ENCODE data around the gene MYOF. TPM values are rescaled to one million over a fixed set of nuclear protein-coding genes. Genes with fewer than 3 reads are reported as not detected.
A peak's percentile ranks its signal among the peaks of the same experiment; 100 is the strongest.

The MYOF gene
- polyA plus RNA-seq, 3 donors = 9.7 to 29.1 (median 14.5) TPM

DNA sequence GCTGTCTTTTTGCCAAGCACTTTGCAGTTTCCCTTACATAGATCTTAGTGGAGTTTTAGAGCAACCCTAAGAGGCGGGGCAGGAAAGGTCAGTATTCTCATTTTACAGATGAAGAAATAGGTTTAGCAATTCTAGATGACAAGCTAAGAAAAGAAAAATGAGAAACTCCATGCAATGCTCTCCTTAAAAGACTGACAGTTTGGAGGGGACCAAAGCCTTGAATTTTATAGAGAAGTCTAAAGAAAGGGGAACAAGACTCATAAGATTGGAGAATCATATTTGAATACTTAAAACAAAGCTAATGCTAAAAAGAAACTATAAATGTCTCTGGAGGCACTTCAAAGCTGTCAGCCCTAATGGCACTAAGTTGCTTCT lies 33.9 kb upstream of the MYOF start:
- intact Hi-C loops (cut with micrococcal nuclease) = loop anchor here in 1 of 2 donors (10.0 kb wide), 1 partner anchor 831 kb away; the partner anchor contains the start of gene HHEX
- H4K20me1 ChIP-seq (ENCODE audit: insufficient read depth, low read length) = peaks cover 3% of the 10 kb centered on the region
- H3K4me3 ChIP-seq (replicated peaks in 1 of 3; ENCODE audit: low read depth in 2 of 3, low read length in 3 of 3) = peak overlapping the region in 2 of 3 experiments; percentile 13 to 62
- H3K79me2 ChIP-seq (ENCODE audit: insufficient read depth, low read length) = peaks cover 7% of the 10 kb centered on the region
- Mint-ChIP-seq H3K4me3 (peak overlapping the region; percentile 55 to 76), H3K27me3 (ENCODE audit: low read depth in 3 of 3) (no peaks in the 10 kb centered on the region), H3K4me1 (peaks cover 38% of the 10 kb centered on the region), H3K27ac (peak overlapping the region; percentile 82 to 98 (median 91)), H3K36me3 (peaks cover 15 to 25% of the 10 kb centered on the region in 2 donors), H3K9me3 (peaks cover 0 to 6% (median 2%) of the 10 kb centered on the region in 7 donors)
- no peaks in the 10 kb centered on the region for H3K27me3 ChIP-seq (ENCODE audit: control insufficient read depth in 2 of 2, insufficient read depth in 2 of 2, low read length in 2 of 2)
- TF ChIP-seq, protein P1, sequence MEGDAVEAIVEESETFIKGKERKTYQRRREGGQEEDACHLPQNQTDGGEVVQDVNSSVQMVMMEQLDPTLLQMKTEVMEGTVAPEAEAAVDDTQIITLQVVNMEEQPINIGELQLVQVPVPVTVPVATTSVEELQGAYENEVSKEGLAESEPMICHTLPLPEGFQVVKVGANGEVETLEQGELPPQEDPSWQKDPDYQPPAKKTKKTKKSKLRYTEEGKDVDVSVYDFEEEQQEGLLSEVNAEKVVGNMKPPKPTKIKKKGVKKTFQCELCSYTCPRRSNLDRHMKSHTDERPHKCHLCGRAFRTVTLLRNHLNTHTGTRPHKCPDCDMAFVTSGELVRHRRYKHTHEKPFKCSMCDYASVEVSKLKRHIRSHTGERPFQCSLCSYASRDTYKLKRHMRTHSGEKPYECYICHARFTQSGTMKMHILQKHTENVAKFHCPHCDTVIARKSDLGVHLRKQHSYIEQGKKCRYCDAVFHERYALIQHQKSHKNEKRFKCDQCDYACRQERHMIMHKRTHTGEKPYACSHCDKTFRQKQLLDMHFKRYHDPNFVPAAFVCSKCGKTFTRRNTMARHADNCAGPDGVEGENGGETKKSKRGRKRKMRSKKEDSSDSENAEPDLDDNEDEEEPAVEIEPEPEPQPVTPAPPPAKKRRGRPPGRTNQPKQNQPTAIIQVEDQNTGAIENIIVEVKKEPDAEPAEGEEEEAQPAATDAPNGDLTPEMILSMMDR (IDR thresholded peaks at IDR 0.05) = no peak
- peaks cover 0 to 1% of the 10 kb centered on the region in 2 donors for H3K9me3 ChIP-seq (replicated peaks in 1 of 2; ENCODE audit: control insufficient read depth in 1 of 2, insufficient read depth in 1 of 2, low read length in 2 of 2)
- H3K36me3 ChIP-seq (replicated peaks in 1 of 2; ENCODE audit: control insufficient read depth in 1 of 2, insufficient read depth in 2 of 2, low read length in 2 of 2) = peaks cover 15 to 21% of the 10 kb centered on the region in 2 donors
- H3K27ac ChIP-seq (ENCODE audit: low read depth in 1 of 2, low read length in 2 of 2) = peak overlapping the region; percentile 21 to 87
- WGBS (ENCODE audit: insufficient coverage) = no CpG with 5 or more reads among the region's 1 CpG
- H3K4me2 ChIP-seq (replicated peaks; ENCODE audit: extremely low read depth, low read length, poor library complexity, severe bottlenecking) = peak overlapping the region; percentile 72
- peak; percentile 33 to 64 (median 36) for DNase-seq
- H3K4me1 ChIP-seq (ENCODE audit: control insufficient read depth in 1 of 2, insufficient read depth in 2 of 2, low read length in 2 of 2) = peaks cover 43 to 54% of the 10 kb centered on the region in 2 donors
- H3K9ac ChIP-seq (ENCODE audit: insufficient read depth, low read length, poor library complexity, severe bottlenecking) = peak overlapping the region; percentile 29
- peak overlapping the region; percentile 20 for H2AFZ ChIP-seq (ENCODE audit: insufficient read depth, low read depth, low read length, poor library complexity, severe bottlenecking)

DNA sequence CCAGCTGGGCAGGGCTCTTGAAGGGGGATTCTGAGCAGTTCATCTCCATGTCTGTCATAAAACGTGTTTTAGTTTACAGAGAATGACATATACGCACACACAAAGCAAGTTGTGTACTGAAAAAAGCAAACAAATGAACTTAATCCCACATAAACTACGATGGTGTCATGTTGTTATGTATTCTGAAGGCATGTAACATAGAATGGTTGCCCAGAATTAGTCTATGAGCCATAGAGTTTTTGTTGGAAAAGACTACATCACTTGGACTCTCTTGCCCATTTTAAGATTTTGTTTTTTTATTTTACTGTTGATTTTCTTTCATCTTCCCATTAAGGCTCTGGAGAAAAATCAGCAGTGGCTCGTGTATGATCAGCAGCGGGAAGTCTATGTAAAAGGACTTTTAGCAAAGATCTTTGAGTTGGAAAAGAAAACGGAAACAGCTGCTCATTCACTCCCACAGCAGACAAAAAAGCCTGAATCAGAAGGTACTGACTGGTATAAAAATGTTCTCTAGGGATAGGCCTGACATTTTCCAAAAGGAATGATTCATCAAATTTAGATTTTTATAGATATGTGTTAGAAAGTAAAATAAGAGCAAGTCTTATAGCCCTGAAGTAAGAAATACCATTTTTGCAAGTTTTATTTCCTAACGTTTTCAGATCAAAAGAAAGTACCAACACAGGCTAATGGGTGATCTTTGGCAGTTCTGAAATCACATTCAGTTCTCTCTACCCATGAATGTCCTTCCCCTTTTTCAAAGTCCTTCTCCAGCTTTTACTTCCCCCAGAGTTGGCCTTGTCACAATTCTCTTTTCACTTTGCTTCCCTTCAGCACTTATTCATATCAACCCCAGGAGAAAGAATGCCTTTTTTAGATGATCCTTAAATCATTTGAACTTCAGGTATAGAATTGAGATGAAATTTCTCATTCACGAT lies 33.2 kb upstream of the MYOF start:
- Mint-ChIP-seq H3K27ac (peak overlapping the region; percentile 82 to 98 (median 91)), H3K4me3 (peak overlapping the region in 1 of 2 donors; percentile 76), H3K4me1 (peaks cover 38% of the 10 kb centered on the region), H3K9me3 (peaks cover 0 to 4% (median 0%) of the 10 kb centered on the region in 7 donors), H3K36me3 (peaks cover 12 to 24% of the 10 kb centered on the region in 2 donors), H3K27me3 (ENCODE audit: low read depth in 3 of 3) (no peaks in the 10 kb centered on the region)
- peak overlapping the region; percentile 68 to 87 for H3K27ac ChIP-seq (ENCODE audit: low read depth in 1 of 2, low read length in 2 of 2)
- H3K4me1 ChIP-seq (ENCODE audit: control insufficient read depth in 1 of 2, insufficient read depth in 2 of 2, low read length in 2 of 2) = peaks cover 43 to 54% of the 10 kb centered on the region in 2 donors
- peak overlapping the region; percentile 75 for H2AFZ ChIP-seq (ENCODE audit: insufficient read depth, low read depth, low read length, poor library complexity, severe bottlenecking)
- TF ChIP-seq, protein P1 (IDR thresholded peaks at IDR 0.05) = no peak
- peaks cover 9 to 22% of the 10 kb centered on the region in 2 donors for H3K36me3 ChIP-seq (replicated peaks in 1 of 2; ENCODE audit: control insufficient read depth in 1 of 2, insufficient read depth in 2 of 2, low read length in 2 of 2)
- DNase-seq = peak; percentile 56 to 75 (median 63)
- WGBS (ENCODE audit: insufficient coverage) = no CpG with 5 or more reads among the region's 8 CpGs
- intact Hi-C loops (cut with micrococcal nuclease) = loop anchor here in 1 of 2 donors (10.0 kb wide), 1 partner anchor 831 kb away; the partner anchor contains the start of gene HHEX
- peak overlapping the region in 2 of 3 experiments; percentile 9 to 62 for H3K4me3 ChIP-seq (replicated peaks in 1 of 3; ENCODE audit: low read depth in 2 of 3, low read length in 3 of 3)
- H3K4me2 ChIP-seq (replicated peaks; ENCODE audit: extremely low read depth, low read length, poor library complexity, severe bottlenecking) = peak overlapping the region; percentile 72
- H3K79me2 ChIP-seq (ENCODE audit: insufficient read depth, low read length) = peaks cover 7% of the 10 kb centered on the region
- no peaks in the 10 kb centered on the region for H3K27me3 ChIP-seq (ENCODE audit: control insufficient read depth in 2 of 2, insufficient read depth in 2 of 2, low read length in 2 of 2)
- peaks cover 3% of the 10 kb centered on the region for H4K20me1 ChIP-seq (ENCODE audit: insufficient read depth, low read length)
- H3K9me3 ChIP-seq (replicated peaks in 1 of 2; ENCODE audit: control insufficient read depth in 1 of 2, insufficient read depth in 1 of 2, low read length in 2 of 2) = no peaks in the 10 kb centered on the region
- peak overlapping the region; percentile 29 for H3K9ac ChIP-seq (ENCODE audit: insufficient read depth, low read length, poor library complexity, severe bottlenecking)
